ENCODE measurements around the gene ACAP3.

The ACAP3 gene

DNA sequence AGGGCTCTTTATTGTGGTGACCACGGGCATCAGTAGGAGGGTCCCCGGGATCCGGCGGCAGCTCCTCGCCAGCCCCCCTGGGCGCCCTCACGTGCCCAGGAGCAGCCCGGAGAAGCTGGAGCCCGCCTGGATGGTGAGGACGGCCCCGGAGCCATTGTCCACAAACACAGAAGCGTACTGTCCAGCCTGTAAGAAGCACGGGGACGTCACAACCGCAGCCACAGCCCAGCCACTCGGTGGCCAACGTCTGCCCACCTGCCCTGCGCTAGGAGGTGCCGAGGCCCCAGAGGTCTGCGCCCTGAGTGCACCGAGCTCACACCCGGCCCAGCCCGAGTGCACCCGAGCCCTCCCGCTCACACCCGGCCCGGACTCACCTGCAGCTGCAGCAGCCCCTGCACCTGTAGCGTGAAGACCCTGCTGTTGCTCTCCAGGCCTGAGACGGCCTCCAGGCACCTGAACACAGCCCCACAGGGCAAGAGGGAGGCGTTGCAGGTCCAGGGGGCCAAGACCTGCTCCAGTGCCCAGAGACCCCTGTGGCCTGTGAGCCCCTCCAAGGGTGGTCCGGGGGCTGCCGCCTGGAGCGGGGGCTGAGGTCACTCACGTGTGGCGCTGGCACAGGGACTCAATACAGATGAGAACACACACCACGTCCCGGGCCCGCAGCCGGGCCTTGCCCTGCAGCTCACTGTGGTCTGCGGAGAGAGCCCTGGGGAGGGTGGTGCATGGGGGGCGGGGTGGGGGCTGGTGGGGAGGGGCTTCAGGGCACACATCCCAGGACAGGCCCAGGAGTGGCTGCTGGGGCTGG, 65.1 kb downstream of the ACAP3 start:
- no peak for DNase-seq
